MM.1S (cell line): ENCODE measurements around the gene TLDC2.
"Not testable (repeated sequence)": the region's sequence is repeated elsewhere in the genome, so short reads cannot be mapped to it uniquely, and the experiment has no call there.

Source experiments
- DNase-seq: peaks from one replicate; pipeline ENCODE4 v3.0.0-alpha.2; 2015
- H2AFZ ChIP-seq: fragments of 300-600 bp; sonication (generic); 2 replicates; pipeline ENCODE4 v1.6.0; 2016; ENCODE audit warnings: antibody characterized with exemption, low read length
- H3F3A ChIP-seq: fragments of 300-600 bp; sonication (generic); 2 replicates; pipeline ENCODE4 v1.6.1; 2016; ENCODE audit warnings: mild to moderate bottlenecking, antibody characterized with exemption, low read length, moderate library complexity, mixed read lengths; ENCODE audit not compliant: insufficient read depth
- H3K27ac ChIP-seq: fragments of 300-600 bp; sonication (generic); 2 replicates; pipeline ENCODE4 v1.5.1; 2016; ENCODE audit warnings: mild to moderate bottlenecking, low read length
- H3K27me3 ChIP-seq: fragments of 300-600 bp; sonication (generic); replicated peaks from 2 replicates; pipeline ENCODE4 v1.6.0; 2016; ENCODE audit warnings: low read length; ENCODE audit not compliant: insufficient read depth
- H3K36me3 ChIP-seq: fragments of 300-600 bp; sonication (generic); replicated peaks from 2 replicates; pipeline ENCODE4 v1.6.1; 2016; ENCODE audit warnings: mild to moderate bottlenecking, low read length, mixed read lengths; ENCODE audit not compliant: insufficient read depth
- H3K4me1 ChIP-seq: fragments of 300-600 bp; sonication (generic); 2 replicates; pipeline ENCODE4 v1.6.1; 2016; ENCODE audit warnings: low read length, mixed read lengths
- H3K4me2 ChIP-seq: fragments of 300-600 bp; sonication (generic); 2 replicates; pipeline ENCODE4 v1.6.0; 2016; ENCODE audit warnings: low read depth, low read length
- H3K4me3 ChIP-seq: fragments of 300-600 bp; sonication (generic); 2 replicates; pipeline ENCODE4 v1.5.1; 2016; ENCODE audit warnings: low read length, mixed read lengths
- H3K79me2 ChIP-seq: fragments of 300-600 bp; sonication (generic); 2 replicates; pipeline ENCODE4 v1.6.1; 2016; ENCODE audit warnings: mixed run types, low read length, mixed read lengths
- H3K9ac ChIP-seq: fragments of 300-600 bp; sonication (generic); 2 replicates; pipeline ENCODE4 v1.6.1; 2016; ENCODE audit warnings: low read length, mixed read lengths
- H3K9me2 ChIP-seq: fragments of 300-600 bp; sonication (generic); replicated peaks from 2 replicates; pipeline ENCODE4 v1.6.1; 2016; ENCODE audit warnings: mild to moderate bottlenecking, low read length, mixed read lengths; ENCODE audit not compliant: insufficient read depth
- H3K9me3 ChIP-seq: fragments of 300-600 bp; sonication (generic); replicated peaks from 2 replicates; pipeline ENCODE4 v1.6.1; 2016; ENCODE audit warnings: mild to moderate bottlenecking, low read length, mixed read lengths; ENCODE audit not compliant: insufficient read depth
- H4K20me1 ChIP-seq: fragments of 300-600 bp; sonication (generic); 2 replicates; pipeline ENCODE4 v1.6.1; 2016; ENCODE audit warnings: mild to moderate bottlenecking, low read length, moderate library complexity, mixed read lengths; ENCODE audit not compliant: insufficient read depth
- EZH2 ChIP-seq: fragments of 300-600 bp; sonication (generic); optimal IDR thresholded peaks from 2 replicates; pipeline ENCODE3; 2017; ENCODE audit warnings: low read depth, mild to moderate bottlenecking, antibody characterized with exemption, low read length, mixed read lengths
- EZH2phosphoT487 ChIP-seq: fragments of 300-600 bp; sonication (generic); IDR thresholded peaks from 2 replicates; pipeline ENCODE4 v1.6.1; 2018; ENCODE audit warnings: antibody characterized with exemption, low read length
- TF ChIP-seq, protein P1 (sequence below): fragments of 300-600 bp; sonication (generic); IDR thresholded peaks from 2 replicates; pipeline ENCODE4 v1.5.1; 2016; ENCODE audit warnings: antibody characterized with exemption, low read length, mixed read lengths

Gene TLDC2

DNA sequence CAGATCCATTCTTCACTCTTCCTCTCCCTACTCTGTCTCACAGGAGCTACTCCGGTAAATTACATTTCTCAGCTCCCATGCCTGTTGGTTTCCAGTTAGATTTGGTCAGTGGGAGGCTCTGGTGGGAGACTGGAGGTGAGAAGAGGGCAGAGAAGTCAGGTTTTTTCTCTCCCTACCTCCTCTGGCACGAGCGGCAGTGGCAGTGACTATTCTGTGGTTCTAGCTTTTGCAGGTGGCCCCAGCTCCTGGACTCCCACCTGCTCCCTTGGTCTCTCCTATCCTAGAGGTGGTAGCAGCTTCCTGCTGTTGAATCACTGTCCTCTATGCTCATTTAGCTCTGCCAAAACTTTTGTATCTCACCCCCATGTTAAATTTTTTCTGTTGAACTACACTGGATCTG is 17.9 kb downstream of the TLDC2 start:
- Histone ChIP-seq H3K9me3 (no peaks in the 10 kb centered on the region), H3F3A (no peaks in the 10 kb centered on the region), H3K4me2 (no peak overlapping the region), H3K9me2 (no peaks in the 10 kb centered on the region), H4K20me1 (no peaks in the 10 kb centered on the region), H3K9ac (no peak overlapping the region), H3K4me3 (no peak overlapping the region), H3K36me3 (no peaks in the 10 kb centered on the region), H3K27me3 (no peaks in the 10 kb centered on the region), H3K27ac (no peak overlapping the region), H3K4me1 (no peaks in the 10 kb centered on the region), H3K79me2 (no peaks in the 10 kb centered on the region), H2AFZ (no peak overlapping the region)
- no peak for TF ChIP-seq EZH2phosphoT487
- TF ChIP-seq EZH2, result no peak
- TF ChIP-seq, protein P1, sequence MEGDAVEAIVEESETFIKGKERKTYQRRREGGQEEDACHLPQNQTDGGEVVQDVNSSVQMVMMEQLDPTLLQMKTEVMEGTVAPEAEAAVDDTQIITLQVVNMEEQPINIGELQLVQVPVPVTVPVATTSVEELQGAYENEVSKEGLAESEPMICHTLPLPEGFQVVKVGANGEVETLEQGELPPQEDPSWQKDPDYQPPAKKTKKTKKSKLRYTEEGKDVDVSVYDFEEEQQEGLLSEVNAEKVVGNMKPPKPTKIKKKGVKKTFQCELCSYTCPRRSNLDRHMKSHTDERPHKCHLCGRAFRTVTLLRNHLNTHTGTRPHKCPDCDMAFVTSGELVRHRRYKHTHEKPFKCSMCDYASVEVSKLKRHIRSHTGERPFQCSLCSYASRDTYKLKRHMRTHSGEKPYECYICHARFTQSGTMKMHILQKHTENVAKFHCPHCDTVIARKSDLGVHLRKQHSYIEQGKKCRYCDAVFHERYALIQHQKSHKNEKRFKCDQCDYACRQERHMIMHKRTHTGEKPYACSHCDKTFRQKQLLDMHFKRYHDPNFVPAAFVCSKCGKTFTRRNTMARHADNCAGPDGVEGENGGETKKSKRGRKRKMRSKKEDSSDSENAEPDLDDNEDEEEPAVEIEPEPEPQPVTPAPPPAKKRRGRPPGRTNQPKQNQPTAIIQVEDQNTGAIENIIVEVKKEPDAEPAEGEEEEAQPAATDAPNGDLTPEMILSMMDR, result no peak
- no peak for DNase-seq

DNA sequence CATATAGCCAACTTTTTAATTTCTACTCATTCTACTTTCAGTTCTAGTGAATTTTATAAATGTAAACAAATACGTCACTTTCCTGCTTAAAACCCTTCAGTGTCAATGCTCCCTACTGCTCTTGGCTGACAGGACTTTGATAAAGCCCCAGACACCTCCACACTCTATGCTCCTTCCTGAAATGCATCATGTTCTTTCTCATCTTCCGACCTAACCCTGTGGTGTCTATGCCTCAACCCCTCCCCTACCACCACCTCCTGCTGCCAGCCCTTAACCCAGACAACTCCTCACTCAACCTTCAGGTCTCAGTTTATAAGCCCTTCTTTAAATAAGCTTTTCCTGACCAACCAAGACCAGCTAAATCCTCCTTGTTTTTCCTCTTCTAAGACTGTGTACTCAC is 19.1 kb downstream of the TLDC2 start:
- Histone ChIP-seq H3K27me3 (no peaks in the 10 kb centered on the region), H3K4me3 (no peak overlapping the region), H4K20me1 (no peaks in the 10 kb centered on the region), H3K4me1 (no peaks in the 10 kb centered on the region), H3K4me2 (no peak overlapping the region), H3K27ac (no peak overlapping the region), H3K36me3 (no peaks in the 10 kb centered on the region), H3K9me3 (no peaks in the 10 kb centered on the region), H3F3A (no peaks in the 10 kb centered on the region), H2AFZ (no peak overlapping the region), H3K9me2 (no peaks in the 10 kb centered on the region), H3K9ac (no peak overlapping the region), H3K79me2 (no peaks in the 10 kb centered on the region)
- TF ChIP-seq EZH2phosphoT487, result no peak
- no peak for DNase-seq

DNA sequence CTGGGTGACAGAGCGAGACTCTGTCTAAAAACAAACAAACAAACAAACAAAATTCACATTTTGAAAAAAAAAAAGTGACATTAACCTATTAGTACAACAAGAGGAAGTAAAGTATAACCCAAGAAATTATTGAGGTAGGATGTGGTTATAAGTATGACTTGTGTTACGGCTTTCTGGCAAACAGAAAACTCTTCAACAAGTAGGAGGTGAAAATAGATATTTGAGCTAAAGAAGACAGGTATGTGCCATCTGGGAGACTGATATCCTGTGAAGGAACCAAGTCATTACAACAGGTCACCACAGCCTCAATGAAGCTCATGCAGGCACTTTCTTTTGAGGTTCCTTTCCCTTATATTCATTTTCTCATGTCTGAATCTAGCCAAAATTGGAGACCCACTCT is 28.8 kb downstream of the TLDC2 start:
- Histone ChIP-seq H4K20me1 (no peaks in the 10 kb centered on the region), H3K4me2 (no peak overlapping the region), H3F3A (no peaks in the 10 kb centered on the region; the same call in 1 of the 2 replicates)

DNA sequence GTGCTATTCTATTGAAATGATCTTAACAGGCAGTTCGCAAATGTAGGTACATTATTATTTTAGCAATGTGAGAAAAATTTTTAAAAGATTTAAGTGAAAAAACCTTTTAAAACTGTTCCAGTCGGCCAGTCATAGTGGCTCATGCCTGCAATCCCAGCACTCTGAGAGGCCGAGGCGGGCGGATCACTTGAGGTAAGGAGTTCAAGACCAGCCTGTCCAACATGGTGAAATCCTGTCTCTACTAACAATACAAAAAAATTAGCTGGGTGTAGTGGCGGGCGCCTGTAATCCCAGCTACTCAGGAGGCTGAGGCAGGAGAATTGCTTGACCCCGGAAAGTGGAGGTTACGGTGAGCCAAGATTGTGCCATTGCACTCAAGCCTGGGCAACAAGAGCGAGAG is 29.6 kb downstream of the TLDC2 start:
- H3F3A ChIP-seq, H3K27me3 ChIP-seq, DNase-seq, H3K9ac ChIP-seq, H2AFZ ChIP-seq, H3K4me2 ChIP-seq, H3K36me3 ChIP-seq, H3K9me3 ChIP-seq, H3K27ac ChIP-seq, H3K79me2 ChIP-seq, H3K4me3 ChIP-seq, H3K9me2 ChIP-seq, H3K4me1 ChIP-seq, H4K20me1 ChIP-seq: not testable (repeated sequence)

More for the DNA sequence above, 28.8 kb downstream of the TLDC2 start:
- no peak overlapping the region for H3K27ac ChIP-seq
- TF ChIP-seq EZH2, result no peak
- TF ChIP-seq, protein P1, result no peak
- TF ChIP-seq EZH2phosphoT487, result no peak
- H3K4me1 ChIP-seq, result no peaks in the 10 kb centered on the region
- no peaks in the 10 kb centered on the region for H3K9me2 ChIP-seq
- H3K36me3 ChIP-seq, result no peaks in the 10 kb centered on the region; the same call in 1 of the 2 replicates
- H3K9me3 ChIP-seq, result no peaks in the 10 kb centered on the region
- H3K4me3 ChIP-seq, result no peak overlapping the region
- no peaks in the 10 kb centered on the region for H3K79me2 ChIP-seq
- H3K27me3 ChIP-seq, result no peaks in the 10 kb centered on the region
- H3K9ac ChIP-seq, result no peak overlapping the region
- no peak overlapping the region for H2AFZ ChIP-seq
- DNase-seq, result no peak

DNA sequence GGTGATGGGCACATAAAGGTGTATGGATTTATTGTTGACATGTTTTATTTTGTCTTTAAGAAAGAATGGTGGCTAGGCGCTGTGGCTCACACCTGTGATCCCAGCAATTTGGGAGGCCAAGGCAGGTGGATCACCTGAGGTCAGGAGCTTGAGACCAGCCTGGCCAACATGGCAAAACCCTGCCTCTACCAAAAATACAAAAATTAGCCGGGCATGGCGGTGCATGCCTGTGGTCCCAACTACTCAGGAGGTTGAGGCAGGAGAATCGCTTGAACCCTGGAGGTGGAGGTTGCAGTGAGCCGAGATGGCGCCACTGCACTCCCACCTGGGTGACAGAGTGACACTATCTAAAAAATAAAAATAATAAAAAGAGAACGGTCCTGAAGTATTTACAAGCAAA is 30.1 kb downstream of the TLDC2 start:
- not testable (repeated sequence) for H3K79me2 ChIP-seq, DNase-seq, H3K4me1 ChIP-seq, H3K27me3 ChIP-seq, H3K36me3 ChIP-seq, H3K9me3 ChIP-seq, H3F3A ChIP-seq, H3K4me3 ChIP-seq, H4K20me1 ChIP-seq, H3K9ac ChIP-seq, H3K27ac ChIP-seq, H3K9me2 ChIP-seq, H3K4me2 ChIP-seq, H2AFZ ChIP-seq
